Astrocyte of the spinal cord (primary cell): Measurements from ENCODE around the gene MBNL2.

Experiments
- DNase-seq: peaks from one replicate; pipeline ENCODE4 v3.0.0; 2011; ENCODE audit warnings: low read depth, low spot score
- H3K4me3 ChIP-seq: 2 replicates; pipeline ENCODE4 v1.5.1; 2011; ENCODE audit warnings: low read depth, mild to moderate bottlenecking, low read length, moderate library complexity
- CTCF ChIP-seq: IDR thresholded peaks from 2 replicates; pipeline ENCODE4 v1.5.1; 2012; ENCODE audit warnings: low read depth, mild to moderate bottlenecking, low read length, inconsistent platforms
- in situ Hi-C: cut with HindIII; loops from 2 replicates; pipeline ENCODE4 v1.10.0; 2017; ENCODE audit warnings: low sequenced_read_pairs

MBNL2 gene

DNA sequence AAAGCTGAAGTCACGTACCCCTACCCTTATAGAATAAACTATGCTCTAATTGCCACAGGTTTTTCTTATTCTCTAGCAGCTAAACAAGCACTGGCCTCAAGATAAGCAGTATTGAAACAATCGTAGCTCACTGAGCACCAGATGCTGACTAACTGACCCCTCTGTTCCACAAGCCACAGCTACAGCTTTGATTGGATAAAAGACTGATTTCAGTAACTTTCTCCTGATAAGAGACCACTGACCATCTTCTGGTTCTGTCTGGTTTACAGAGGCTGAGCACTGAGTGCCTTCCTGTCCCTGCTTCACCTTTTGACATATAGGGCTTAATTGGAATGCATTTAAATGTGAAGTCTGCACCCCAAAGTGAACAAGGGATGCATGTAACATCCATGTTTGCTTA is 203.5 kb downstream of the MBNL2 start:
- DNase-seq, result no peak
- in situ Hi-C loops, result no loop called here
- H3K4me3 ChIP-seq, result no peak overlapping the region
- TF ChIP-seq CTCF, result no peak

DNA sequence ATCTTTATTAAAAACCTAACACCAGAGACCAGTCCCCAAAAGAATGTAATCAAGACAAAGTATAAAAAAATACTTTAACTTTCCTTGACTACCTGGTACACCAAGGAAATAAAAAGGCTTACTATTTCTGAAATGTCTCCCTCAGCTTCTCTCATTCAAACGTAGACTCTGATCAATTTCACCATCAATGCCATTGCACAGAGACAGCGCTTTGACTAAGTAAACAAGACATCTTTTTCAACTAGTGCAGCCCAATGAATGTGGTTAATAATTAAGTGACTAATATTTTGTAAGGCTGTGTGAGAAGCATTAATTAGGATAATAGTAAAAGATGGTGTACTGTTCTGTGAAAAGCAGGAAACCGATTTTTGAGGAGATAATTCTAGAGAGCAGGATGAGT is 204.6 kb downstream of the MBNL2 start:
- in situ Hi-C loops, result no loop called here
- DNase-seq, result no peak
- no peak for TF ChIP-seq CTCF
- no peak overlapping the region for H3K4me3 ChIP-seq

GRCh38 chr13:97429681-97430081 is 207.5 kb downstream of the MBNL2 start:
- no peak for TF ChIP-seq CTCF
- in situ Hi-C loops, result no loop called here
- peak; percentile 41 for DNase-seq
- no peak overlapping the region for H3K4me3 ChIP-seq

- no peak overlapping the region for H3K4me3 ChIP-seq
- DNase-seq, result no peak
- in situ Hi-C loops, result no loop called here
- TF ChIP-seq CTCF, result no peak
Measured at GRCh38 chr13:97430296-97430695, 208.2 kb downstream of the MBNL2 start.

GRCh38 chr13:97431171-97431764 is 209.1 kb downstream of the MBNL2 start:
- in situ Hi-C loops, result no loop called here
- TF ChIP-seq CTCF, result no peak
- no peak for DNase-seq
- no peak overlapping the region for H3K4me3 ChIP-seq

DNA sequence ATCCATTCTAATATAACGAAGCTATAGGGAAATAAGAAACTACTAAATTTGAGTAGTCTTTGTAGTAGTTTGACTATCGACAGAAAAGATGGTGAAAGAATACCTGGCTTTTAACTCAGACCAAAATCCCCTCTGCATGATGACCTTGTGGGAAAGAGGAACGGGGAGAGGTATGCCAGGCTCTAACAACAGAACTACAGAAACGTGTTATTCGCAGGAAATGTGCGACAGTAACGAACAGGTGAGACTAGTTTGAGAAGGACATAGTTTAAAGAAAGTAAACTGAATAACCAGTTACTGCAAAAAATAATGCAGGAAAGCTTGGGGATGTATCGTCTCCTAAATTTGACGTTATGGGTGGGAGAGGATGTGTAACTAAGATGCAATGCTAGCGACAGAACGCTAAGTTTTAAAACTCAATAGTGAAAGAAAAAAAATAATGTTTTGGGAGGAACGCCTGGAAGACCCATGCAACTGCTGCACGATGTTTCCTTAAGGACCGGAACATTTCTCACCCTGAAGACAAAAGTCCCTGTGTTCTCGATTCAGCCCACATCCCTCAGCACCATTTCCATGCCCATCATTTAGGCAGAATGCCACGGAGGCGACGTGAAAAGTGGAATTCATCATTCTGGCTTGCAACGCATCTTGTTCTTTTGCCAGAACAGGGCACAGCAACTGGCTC is 210.2 kb downstream of the MBNL2 start:
- TF ChIP-seq CTCF, result no peak
- in situ Hi-C loops, result no loop called here
- peak overlapping the region; percentile 87 for H3K4me3 ChIP-seq
- DNase-seq, result no peak
